WERI-Rb-1 (cell line): ENCODE measurements around the gene ZNF618.
A peak's percentile ranks its signal among the peaks of the same experiment; 100 is the strongest.
"Not testable (repeated sequence)": the region's sequence is repeated elsewhere in the genome, so short reads cannot be mapped to it uniquely, and the experiment has no call there.

Experiments
- DNase-seq: peaks from one replicate; pipeline ENCODE4 v3.0.0-alpha.2; 2020
- H3K27ac ChIP-seq: fragments of 250-450 bp; sonication (Bioruptor Pico); 2 replicates; pipeline ENCODE4 v1.5.1; 2020; ENCODE audit warnings: mild to moderate bottlenecking, moderate library complexity
- H3K27me3 ChIP-seq: fragments of 250-450 bp; sonication (Bioruptor Pico); 2 replicates; pipeline ENCODE4 v1.5.1; 2021; ENCODE audit warnings: mild to moderate bottlenecking, low read depth, moderate library complexity; ENCODE audit not compliant: insufficient read depth, severe bottlenecking
- H3K36me3 ChIP-seq: fragments of 250-450 bp; sonication (Bioruptor Pico); 2 replicates; pipeline ENCODE4 v1.5.1; 2020; ENCODE audit warnings: mild to moderate bottlenecking, moderate library complexity
- H3K4me3 ChIP-seq: 2 replicates; pipeline ENCODE4 v1.5.1; 2011; ENCODE audit warnings: low read depth, mild to moderate bottlenecking, control low read depth, low read length
- H3K9me3 ChIP-seq: fragments of 250-450 bp; sonication (Bioruptor Pico); 2 replicates; pipeline ENCODE4 v1.5.1; 2021; ENCODE audit warnings: mild to moderate bottlenecking, moderate library complexity; ENCODE audit not compliant: severe bottlenecking
- CTCF ChIP-seq: IDR thresholded peaks from 2 replicates; pipeline ENCODE4 v1.5.1; 2011; ENCODE audit warnings: low read depth, mild to moderate bottlenecking, control low read depth, inconsistent platforms, low read length

Gene ZNF618

GRCh38 chr9:114038724-114039313 lies 162.7 kb downstream of the ZNF618 start:
- DNase-seq, result no peak
- H3K27ac ChIP-seq, result peak overlapping the region; percentile 11; the same call in 1 of the 2 replicates
- H3K9me3 ChIP-seq, result no peaks in the 10 kb centered on the region
- H3K27me3 ChIP-seq, result no peaks in the 10 kb centered on the region
- no peaks in the 10 kb centered on the region for H3K36me3 ChIP-seq
- peak overlapping the region; percentile 6; the same call in 1 of the 2 replicates for H3K4me3 ChIP-seq
- TF ChIP-seq CTCF, result no peak

GRCh38 chr9:114039484-114039883 lies 163.4 kb downstream of the ZNF618 start:
- no peak for TF ChIP-seq CTCF
- no peak for DNase-seq
- H3K27me3 ChIP-seq, result no peaks in the 10 kb centered on the region
- no peak overlapping the region for H3K4me3 ChIP-seq
- H3K9me3 ChIP-seq, result no peaks in the 10 kb centered on the region
- no peaks in the 10 kb centered on the region for H3K36me3 ChIP-seq
- H3K27ac ChIP-seq, result no peak overlapping the region

DNA sequence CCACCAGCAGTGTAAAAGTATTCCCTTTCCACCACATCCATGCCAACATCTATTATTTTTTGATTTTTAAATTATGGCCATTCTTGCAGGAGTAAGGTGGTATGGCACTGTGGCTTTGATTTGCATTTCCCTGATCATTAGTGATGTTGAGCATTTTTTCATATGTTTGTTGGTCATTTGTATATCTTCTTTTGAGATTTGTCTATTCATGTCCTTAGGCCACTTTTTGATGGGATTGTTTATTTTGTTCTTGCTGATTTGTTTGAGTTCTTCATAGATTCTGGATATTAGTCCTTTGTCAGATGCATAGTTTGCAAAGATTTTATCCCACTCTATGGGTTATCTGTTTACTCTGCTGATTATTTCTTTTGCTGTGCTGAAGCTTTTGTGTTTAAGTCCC lies 167.6 kb downstream of the ZNF618 start:
- H3K27ac ChIP-seq, H3K36me3 ChIP-seq, H3K4me3 ChIP-seq, H3K27me3 ChIP-seq, H3K9me3 ChIP-seq, DNase-seq: not testable (repeated sequence)

- Histone ChIP-seq H3K27me3 (no peaks in the 10 kb centered on the region), H3K9me3 (no peaks in the 10 kb centered on the region), H3K27ac (no peak overlapping the region), H3K4me3 (no peak overlapping the region), H3K36me3 (no peaks in the 10 kb centered on the region)
- TF ChIP-seq CTCF, result no peak
- DNase-seq, result no peak
These were observed 170.2 kb downstream of the ZNF618 start for GRCh38 chr9:114046237-114046755.

- no peak overlapping the region for H3K27ac ChIP-seq
- H3K4me3 ChIP-seq, result no peak overlapping the region
- H3K27me3 ChIP-seq, result no peaks in the 10 kb centered on the region
- H3K36me3 ChIP-seq, result no peaks in the 10 kb centered on the region
- H3K9me3 ChIP-seq, result no peaks in the 10 kb centered on the region
- no peak for TF ChIP-seq CTCF
- no peak for DNase-seq
These were observed 170.8 kb downstream of the ZNF618 start for GRCh38 chr9:114046875-114047274.

DNA sequence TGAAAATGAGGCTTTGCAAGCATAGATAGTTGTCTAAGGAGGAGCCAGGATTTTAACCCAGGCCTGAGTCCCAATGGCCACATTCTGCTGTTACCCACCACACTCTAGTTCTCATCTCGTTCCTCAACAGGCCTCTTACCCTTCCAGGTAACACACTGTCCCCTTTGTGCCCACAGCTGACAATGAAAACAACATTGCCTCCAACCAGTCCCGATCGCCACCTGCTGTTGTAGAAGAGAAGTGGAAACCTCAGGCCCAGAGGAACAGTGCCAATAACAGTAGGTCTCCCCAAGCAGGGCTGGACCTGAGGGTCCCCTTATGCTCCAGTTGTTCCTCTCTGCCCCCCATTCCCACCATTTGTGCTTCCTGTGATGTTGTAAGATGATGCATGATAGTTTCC lies 171.6 kb downstream of the ZNF618 start:
- Histone ChIP-seq H3K27me3 (no peaks in the 10 kb centered on the region), H3K4me3 (no peak overlapping the region), H3K36me3 (no peaks in the 10 kb centered on the region), H3K27ac (no peak overlapping the region), H3K9me3 (no peaks in the 10 kb centered on the region)
- peak; percentile 70 for DNase-seq
- peak; percentile 89 for TF ChIP-seq CTCF
